ENCODE measurements around the gene ABHD4. TPM values are rescaled to one million over a fixed set of nuclear protein-coding genes. Genes with fewer than 3 reads are reported as not detected.

Gene ABHD4
- total RNA-seq, 4 donors from 2014 or later = 18.7 to 42.3 (median 27.7) TPM

DNA sequence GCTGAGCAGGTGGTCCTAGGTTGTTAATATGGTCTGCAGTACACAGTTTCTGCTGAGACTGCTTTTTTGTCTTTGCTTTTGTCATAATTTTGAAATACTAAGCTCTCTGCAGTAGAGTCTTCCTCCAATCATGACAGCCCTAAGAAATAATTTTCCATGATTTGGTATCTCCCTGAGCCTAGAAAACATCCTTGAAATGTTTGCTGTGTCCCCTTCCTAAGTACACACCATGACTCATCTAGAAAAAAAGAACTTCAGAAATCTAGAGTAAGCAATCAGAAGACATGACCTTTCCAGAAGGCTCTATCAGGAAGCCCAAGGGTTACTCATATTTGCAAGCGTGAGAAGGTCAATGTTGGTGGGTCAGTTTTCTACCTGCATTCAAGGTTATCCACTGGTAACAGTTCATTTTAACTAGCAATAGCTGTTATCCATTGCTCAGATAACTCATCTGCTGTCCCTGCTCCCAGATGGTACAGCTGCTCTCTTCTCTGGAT lies 25.5 kb upstream of the ABHD4 start:
- Histone ChIP-seq H3K27me3 (no peaks in the 10 kb centered on the region), H3K36me3 (peaks cover 14 to 53% (median 37%) of the 10 kb centered on the region in 4 donors), H3K4me3 (no peak overlapping the region), H3K9me3 (no peaks in the 10 kb centered on the region), H3K4me1 (peaks cover 15 to 33% (median 18%) of the 10 kb centered on the region in 4 donors), H3K27ac (replicated peaks in 1 of 4) (no peak overlapping the region)
- WGBS = 93% methylated on average over 1 of the region's 1 CpG
- TF ChIP-seq EP300 (IDR thresholded peaks at IDR 0.05) (no peak), POLR2AphosphoS5 (IDR thresholded peaks at IDR 0.05) (no peak), POLR2A (IDR thresholded peaks at IDR 0.05; ENCODE audit: low read depth) (no peak)
- TF ChIP-seq, protein P1, sequence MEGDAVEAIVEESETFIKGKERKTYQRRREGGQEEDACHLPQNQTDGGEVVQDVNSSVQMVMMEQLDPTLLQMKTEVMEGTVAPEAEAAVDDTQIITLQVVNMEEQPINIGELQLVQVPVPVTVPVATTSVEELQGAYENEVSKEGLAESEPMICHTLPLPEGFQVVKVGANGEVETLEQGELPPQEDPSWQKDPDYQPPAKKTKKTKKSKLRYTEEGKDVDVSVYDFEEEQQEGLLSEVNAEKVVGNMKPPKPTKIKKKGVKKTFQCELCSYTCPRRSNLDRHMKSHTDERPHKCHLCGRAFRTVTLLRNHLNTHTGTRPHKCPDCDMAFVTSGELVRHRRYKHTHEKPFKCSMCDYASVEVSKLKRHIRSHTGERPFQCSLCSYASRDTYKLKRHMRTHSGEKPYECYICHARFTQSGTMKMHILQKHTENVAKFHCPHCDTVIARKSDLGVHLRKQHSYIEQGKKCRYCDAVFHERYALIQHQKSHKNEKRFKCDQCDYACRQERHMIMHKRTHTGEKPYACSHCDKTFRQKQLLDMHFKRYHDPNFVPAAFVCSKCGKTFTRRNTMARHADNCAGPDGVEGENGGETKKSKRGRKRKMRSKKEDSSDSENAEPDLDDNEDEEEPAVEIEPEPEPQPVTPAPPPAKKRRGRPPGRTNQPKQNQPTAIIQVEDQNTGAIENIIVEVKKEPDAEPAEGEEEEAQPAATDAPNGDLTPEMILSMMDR (IDR thresholded peaks at IDR 0.05) = no peak
- DNase-seq (ENCODE audit: extremely low spot score) = no peak
- intact Hi-C loops (cut with DNase I) = loop anchor here (5.0 kb wide), 1 partner anchor 80 kb away; no protein-coding TSS in a partner anchor

DNA sequence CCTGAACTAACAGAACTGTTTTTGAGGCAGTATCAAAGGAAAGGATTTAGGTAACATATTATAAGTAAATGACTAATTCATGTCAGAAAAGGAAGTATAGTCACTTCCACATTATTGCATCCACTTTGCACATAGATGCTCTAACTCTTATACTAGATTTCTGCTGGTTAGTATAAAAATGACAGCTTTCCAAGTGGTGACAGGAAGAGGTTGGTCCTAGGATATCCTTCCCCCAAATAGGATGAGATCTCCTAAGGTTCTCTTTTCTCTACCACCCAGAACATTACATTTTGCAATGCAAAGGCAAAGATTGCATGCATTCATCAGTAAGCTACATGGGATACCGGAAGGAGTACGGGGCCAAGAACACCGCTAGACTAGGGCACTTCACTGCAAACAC lies 24.3 kb upstream of the ABHD4 start:
- intact Hi-C loops (cut with DNase I) = loop anchor here (5.0 kb wide), 1 partner anchor 78 kb away; no protein-coding TSS in a partner anchor
- Histone ChIP-seq H3K27ac (replicated peaks in 1 of 4) (no peak overlapping the region), H3K27me3 (no peaks in the 10 kb centered on the region), H3K36me3 (peaks cover 14 to 47% (median 37%) of the 10 kb centered on the region in 4 donors), H3K9me3 (no peaks in the 10 kb centered on the region), H3K4me3 (no peak overlapping the region), H3K4me1 (peaks cover 15 to 33% (median 21%) of the 10 kb centered on the region in 4 donors)
- DNase-seq (ENCODE audit: extremely low spot score) = no peak
- WGBS = 93% methylated on average over 3 of the region's 3 CpGs
- TF ChIP-seq POLR2A (IDR thresholded peaks at IDR 0.05; ENCODE audit: low read depth) = no peak
- TF ChIP-seq, protein P1 (IDR thresholded peaks at IDR 0.05) = no peak
- no peak for TF ChIP-seq EP300 (IDR thresholded peaks at IDR 0.05)
- no peak for TF ChIP-seq POLR2AphosphoS5 (IDR thresholded peaks at IDR 0.05)

DNA sequence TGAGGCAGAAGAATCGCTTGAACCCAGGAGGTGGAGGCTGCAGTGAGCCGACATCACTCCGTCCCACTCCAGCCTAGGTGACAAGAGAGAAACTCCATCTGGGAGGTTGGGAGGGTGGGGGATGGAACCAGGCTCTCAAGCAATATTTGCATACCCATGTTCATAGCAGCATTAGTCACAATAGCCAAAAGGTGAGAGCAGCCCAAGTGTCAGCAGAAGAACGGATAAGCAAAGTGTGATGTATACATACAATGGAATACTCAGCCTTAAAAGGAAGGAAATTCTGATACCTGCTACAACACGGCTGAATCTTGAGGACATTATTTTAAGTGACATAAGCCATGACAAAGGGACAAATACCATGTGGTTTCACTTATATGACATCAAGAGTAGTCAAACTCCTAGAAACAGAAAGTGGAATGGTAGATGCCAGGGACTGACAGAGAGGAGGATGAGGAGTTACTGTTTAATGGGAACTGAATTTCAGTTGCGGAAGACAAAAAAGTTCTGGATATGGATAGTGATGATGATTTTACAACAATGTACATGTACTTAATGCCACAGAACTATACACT lies 20.7 kb upstream of the ABHD4 start:
- no peak overlapping the region for H3K27ac ChIP-seq (replicated peaks in 1 of 4)
- peaks cover 0 to 17% (median 10%) of the 10 kb centered on the region in 4 donors for H3K4me1 ChIP-seq
- intact Hi-C loops (cut with DNase I) = no loop called here
- peaks cover 8 to 27% (median 22%) of the 10 kb centered on the region in 4 donors for H3K36me3 ChIP-seq
- TF ChIP-seq POLR2AphosphoS5 (IDR thresholded peaks at IDR 0.05) = no peak
- TF ChIP-seq EP300 (IDR thresholded peaks at IDR 0.05) = no peak
- TF ChIP-seq, protein P1 (IDR thresholded peaks at IDR 0.05) = no peak
- no peak for TF ChIP-seq POLR2A (IDR thresholded peaks at IDR 0.05; ENCODE audit: low read depth)
- no peaks in the 10 kb centered on the region for H3K9me3 ChIP-seq
- no peak overlapping the region for H3K4me3 ChIP-seq
- WGBS = 80% methylated on average over 6 of the region's 6 CpGs
- no peak for DNase-seq (ENCODE audit: extremely low spot score)
- no peaks in the 10 kb centered on the region for H3K27me3 ChIP-seq

DNA sequence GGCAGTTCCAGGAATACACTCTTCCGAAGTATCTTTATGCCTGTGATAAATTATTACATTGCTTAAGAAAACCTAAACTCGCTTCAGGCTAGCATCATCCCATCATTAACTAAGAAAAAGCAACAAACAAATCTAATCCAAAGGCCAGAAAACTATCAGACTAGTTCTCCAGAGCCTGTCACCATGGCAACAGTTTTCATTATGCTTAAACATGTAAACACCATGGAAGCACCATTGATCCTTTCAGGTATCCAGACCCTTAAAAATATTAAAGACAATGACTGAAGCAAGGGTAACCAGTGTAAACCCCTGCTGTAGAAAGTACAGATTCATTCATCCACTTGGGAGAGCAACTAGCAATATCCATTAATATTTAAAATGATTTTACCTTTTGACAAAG lies 18.9 kb upstream of the ABHD4 start:
- TF ChIP-seq POLR2AphosphoS5 (IDR thresholded peaks at IDR 0.05) (no peak), POLR2A (IDR thresholded peaks at IDR 0.05; ENCODE audit: low read depth) (no peak), EP300 (IDR thresholded peaks at IDR 0.05) (no peak)
- TF ChIP-seq, protein P1 (IDR thresholded peaks at IDR 0.05) = no peak
- H3K36me3 ChIP-seq = peaks cover 5 to 11% (median 8%) of the 10 kb centered on the region in 4 donors
- WGBS = 43% methylated on average over 2 of the region's 2 CpGs
- H3K27ac ChIP-seq (replicated peaks in 1 of 4) = no peak overlapping the region
- H3K4me1 ChIP-seq = peaks cover 5 to 23% (median 9%) of the 10 kb centered on the region in 4 donors
- H3K9me3 ChIP-seq = no peaks in the 10 kb centered on the region
- intact Hi-C loops (cut with DNase I) = no loop called here
- no peak overlapping the region for H3K4me3 ChIP-seq
- H3K27me3 ChIP-seq = no peaks in the 10 kb centered on the region
- DNase-seq (ENCODE audit: extremely low spot score) = no peak
